NCI-H526 (cell line): Measurements from ENCODE around the gene C8B.

Source experiments
- DNase-seq, 2 experiments: peaks; one replicate each; lab custom pipeline; 2025; lab: John Stamatoyannopoulos, UW

The C8B gene

GRCh38 chr1:56970280-56970679, 4.5 kb upstream of the C8B start:
- no peak for DNase-seq

DNA sequence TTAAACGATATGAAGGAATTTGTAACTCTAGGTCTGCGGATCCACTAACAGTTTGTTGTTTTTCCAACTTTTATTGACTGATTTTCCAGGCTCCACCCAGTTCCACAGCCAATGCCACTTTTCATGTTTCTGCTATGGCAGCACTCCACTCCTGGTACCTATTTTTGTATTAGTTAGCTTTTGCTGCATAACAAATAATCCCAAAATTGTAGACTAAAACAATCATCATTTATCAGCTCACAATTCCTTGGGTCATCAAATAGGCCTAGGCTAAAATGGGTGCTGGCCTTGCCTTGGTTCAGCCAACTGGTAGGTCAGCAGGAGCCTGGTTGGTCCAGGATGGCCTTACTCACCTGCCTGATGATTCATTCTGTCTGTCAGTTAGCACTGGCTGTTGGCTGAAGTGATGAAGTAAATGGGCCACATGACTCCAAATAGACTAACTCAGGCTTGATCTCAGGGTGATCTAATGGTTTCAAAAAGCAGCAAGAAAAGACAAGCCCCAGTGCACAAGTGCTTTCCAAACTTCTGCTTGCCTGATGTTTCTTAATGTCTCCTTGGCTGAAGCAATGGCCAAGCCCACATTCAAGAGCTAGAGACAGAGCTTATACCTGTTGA, 3.2 kb upstream of the C8B start:
- no peak for DNase-seq

- DNase-seq = peak; percentile 5 to 39
These were observed 2.4 kb upstream of the C8B start for GRCh38 chr1:56967900-56968832.

DNA sequence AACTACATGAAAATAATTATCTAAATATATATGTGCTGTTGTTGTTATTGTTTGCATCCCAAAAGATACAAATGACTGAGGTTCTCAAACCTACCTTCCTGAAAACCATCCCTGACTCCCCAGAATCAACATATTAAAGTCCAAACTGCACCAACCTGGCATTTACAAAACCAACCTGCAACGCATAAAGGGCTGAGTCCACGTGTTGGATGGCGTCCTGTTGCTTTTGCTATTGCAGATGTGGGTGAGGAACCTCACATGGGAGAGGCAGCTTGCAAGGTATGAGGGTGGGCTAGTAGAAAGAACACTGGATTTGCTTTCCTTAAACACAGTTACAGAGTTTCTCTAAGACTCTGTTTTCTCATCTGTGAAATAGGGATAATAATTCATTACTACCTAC, 1.5 kb upstream of the C8B start:
- no peak for DNase-seq

GRCh38 chr1:56966698-56966999, 834 bp upstream of the C8B start:
- no peak for DNase-seq

DNA sequence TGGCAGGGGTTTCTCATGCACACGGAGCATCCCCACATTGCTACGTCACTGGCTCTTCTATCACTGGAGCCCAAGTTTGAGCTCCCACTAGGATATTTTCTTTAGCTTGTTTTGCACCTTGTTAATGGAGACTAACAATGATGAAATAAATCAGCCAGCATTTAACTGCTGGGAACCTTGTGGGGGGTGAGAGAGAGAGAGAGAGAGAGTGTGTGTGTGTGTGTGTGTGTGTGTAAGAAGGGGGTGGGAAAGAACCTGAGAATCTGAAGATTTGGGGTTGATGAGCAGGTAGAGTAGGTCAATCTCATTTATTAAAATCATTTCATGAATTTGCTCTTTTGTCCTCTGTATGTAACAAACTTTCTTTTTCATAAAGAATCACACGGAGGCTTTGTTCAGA, 624 bp downstream of the C8B start:
- no peak for DNase-seq

DNA sequence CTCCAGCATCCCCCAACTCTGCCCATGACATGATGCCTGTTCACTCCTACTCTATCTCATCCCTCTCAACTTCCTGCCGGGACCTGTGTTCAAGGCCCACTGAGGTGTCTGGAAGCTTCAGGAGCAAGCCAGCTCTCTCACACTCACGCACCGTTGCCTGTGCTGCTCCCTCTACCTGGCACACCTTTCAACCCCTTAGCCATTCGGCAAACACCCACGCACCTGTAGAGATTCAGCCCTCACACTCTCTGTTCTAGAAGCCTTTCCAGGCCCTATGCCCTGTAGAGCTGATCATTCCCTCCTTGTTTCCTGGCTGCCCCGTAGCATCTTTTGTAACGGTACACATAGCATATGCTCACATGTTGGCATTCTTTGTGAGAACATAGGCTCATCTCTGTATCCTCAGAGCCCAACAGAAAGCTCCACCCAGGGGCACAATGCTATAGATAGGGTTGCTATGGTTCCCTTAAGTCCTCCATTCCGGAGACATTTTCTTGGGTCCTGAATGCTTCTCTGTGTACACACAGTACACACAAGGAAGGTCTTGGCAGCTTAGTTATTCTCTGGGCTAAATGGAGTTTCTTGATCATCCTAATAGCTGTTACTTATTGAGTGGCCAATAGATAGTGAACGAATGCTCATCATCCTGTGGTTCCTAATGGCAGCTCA, 1.3 kb downstream of the C8B start:
- DNase-seq = no peak

DNA sequence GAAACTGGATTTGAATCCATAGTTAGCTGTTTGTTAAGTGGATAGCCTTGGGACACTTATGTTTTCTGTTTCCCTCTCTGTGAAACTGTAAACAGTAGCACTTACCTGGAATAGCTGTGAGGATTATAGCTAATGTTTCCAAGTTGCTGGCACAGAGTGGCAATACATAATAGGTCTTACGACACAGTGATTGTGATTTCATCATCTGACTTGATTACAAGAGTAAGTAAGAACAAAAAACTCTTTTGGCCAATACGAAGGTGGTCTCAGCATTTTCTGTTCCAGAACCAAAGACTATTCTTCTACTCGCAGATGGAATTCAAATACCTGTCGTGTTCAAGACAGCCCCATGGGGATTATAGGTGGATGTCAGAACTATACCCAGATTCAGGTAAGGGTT, 2.1 kb downstream of the C8B start:
- DNase-seq = no peak

- no peak for DNase-seq
These were observed 4.4 kb downstream of the C8B start for GRCh38 chr1:56961426-56961825.

GRCh38 chr1:56958526-56958925, 7.3 kb downstream of the C8B start:
- DNase-seq = no peak

DNA sequence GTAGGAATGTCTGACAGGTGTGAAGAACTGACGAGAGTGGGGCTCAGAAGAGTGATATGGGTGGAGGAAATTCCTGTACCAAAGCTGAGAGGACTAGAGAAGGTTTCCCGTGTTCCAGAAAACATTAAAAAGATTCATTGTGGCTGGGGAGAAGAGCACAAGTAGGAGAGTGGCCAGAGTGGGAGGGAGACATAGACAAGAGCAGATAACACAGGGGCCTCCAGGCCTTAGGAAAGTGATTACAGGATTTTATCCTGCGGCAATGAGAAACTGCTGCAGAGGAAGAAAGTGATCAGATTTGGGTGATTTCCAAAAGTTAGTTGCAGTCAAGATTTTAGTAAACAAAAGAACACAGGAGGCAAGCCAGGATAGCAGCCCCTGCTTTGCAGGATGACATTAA, 7.9 kb downstream of the C8B start:
- no peak for DNase-seq

DNA sequence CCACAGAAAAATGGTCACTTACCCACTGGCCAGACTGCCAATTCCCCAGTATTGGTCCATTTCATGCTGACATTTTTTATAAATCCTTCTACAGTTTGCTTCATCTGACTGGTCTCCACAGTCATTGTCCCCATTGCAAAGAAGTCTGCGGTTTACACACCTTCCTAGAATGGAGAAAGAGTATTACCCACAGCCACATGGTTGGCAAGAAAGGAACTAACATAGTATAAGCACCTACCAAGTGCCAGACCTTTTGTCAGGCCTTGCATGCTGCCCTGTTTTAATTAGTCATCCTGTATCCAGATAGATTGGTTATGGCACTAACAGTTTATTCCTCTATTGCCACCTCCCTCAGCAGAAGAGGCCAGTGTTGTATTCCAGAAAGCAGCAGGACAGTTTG, 11.2 kb downstream of the C8B start:
- no peak for DNase-seq

- no peak for DNase-seq
These were observed 12.4 kb downstream of the C8B start for GRCh38 chr1:56953386-56953785.

- no peak for DNase-seq
These were observed 13.3 kb downstream of the C8B start for GRCh38 chr1:56952501-56952900.

GRCh38 chr1:56948403-56949023, 17.3 kb downstream of the C8B start:
- DNase-seq = no peak

DNA sequence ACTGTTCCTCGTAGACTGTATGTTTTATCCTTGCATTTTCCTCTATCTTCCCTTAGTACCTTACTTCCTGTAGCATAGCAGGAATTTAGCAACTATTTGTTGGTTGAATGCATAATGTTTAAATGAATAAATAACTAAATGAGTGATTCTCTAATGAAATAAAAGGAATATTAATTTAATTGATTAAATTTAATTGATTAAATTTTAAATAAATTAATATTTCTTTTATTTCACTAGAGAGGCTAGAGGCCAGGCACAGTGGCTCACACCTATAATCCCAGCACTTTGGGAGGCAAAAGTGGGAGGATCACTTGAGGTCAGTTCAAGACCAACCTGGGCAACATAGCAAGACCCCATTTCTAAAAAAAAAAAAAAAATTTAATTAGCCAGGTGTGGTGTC, 25.8 kb downstream of the C8B start:
- no peak for DNase-seq

GRCh38 chr1:56939209-56939608, 26.6 kb downstream of the C8B start:
- peak; percentile 26 to 54 for DNase-seq

- DNase-seq = no peak
These were observed 27.2 kb downstream of the C8B start for GRCh38 chr1:56938646-56939045.

GRCh38 chr1:56934430-56935060, 31.3 kb downstream of the C8B start:
- DNase-seq = peak in 1 of 2 experiments; percentile 3

DNA sequence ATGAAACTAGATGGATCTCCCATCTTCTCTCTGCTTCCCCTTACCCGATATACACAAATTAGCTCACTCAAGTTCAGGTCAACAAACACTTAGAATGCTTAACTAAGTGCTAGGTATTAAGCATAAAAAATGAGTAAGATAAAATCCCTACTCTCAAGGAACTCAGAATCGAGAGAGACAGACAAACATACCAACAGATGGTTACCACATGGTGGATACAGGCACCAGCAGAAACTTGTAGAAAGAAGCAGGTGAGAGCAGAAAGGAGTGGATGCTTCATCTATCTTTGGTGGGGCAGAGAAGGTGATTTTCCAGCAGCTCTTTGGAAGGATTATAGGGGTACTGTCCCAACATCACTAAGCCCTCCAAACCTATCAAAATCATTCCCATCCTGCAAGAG, 32.2 kb downstream of the C8B start:
- no peak for DNase-seq

DNA sequence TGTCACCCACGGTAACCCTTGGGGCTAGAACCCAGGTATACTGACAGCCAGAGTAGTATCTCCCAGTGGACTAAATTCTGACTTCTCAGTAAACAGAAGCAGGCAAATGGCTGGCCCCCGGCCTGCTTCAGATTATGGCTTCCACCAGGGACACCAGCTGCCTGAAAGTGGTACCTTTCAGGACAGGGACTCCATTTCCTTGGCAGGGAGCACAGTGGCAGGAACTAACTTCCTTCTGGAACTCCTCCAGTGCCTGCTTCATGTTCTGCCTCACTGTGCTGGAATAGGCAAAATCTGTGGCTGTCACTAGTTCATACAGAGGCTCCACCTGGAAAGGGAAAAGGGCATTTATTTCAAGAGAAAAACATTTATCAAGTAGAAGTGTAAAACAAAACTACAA, 32.7 kb downstream of the C8B start:
- DNase-seq = no peak

- no peak for DNase-seq
These were observed 34.1 kb downstream of the C8B start for GRCh38 chr1:56931686-56932085.
